ENCODE results near the gene MAP2.
A peak's percentile ranks its signal among the peaks of the same experiment; 100 is the strongest.

MAP2 gene

GRCh38 chr2:209600341-209601171 is 176.7 kb downstream of the MAP2 start:
- DNase-seq, result no peak

- DNase-seq, result no peak
These were observed 177.7 kb downstream of the MAP2 start for GRCh38 chr2:209601497-209601896.

- no peak for DNase-seq
These were observed 178.4 kb downstream of the MAP2 start for GRCh38 chr2:209602259-209602658.

- no peak for DNase-seq
These were observed 185.7 kb downstream of the MAP2 start for GRCh38 chr2:209609531-209609930.

- DNase-seq, result peak; percentile 11
These were observed 186.8 kb downstream of the MAP2 start for GRCh38 chr2:209610631-209611030.

GRCh38 chr2:209613649-209614305 is 189.9 kb downstream of the MAP2 start:
- no peak for DNase-seq

GRCh38 chr2:209614690-209615369 is 191.0 kb downstream of the MAP2 start:
- DNase-seq, result no peak

GRCh38 chr2:209619782-209620181 is 195.9 kb downstream of the MAP2 start:
- no peak for DNase-seq

- DNase-seq, result no peak
These were observed 200.5 kb downstream of the MAP2 start for GRCh38 chr2:209624192-209624938.

- no peak for DNase-seq
These were observed 205.8 kb downstream of the MAP2 start for GRCh38 chr2:209629597-209629996.

GRCh38 chr2:209633911-209634310 is 210.1 kb downstream of the MAP2 start:
- no peak for DNase-seq

- no peak for DNase-seq
These were observed 212.2 kb downstream of the MAP2 start for GRCh38 chr2:209636076-209636475.

GRCh38 chr2:209637293-209637692 is 213.4 kb downstream of the MAP2 start:
- DNase-seq, result no peak

GRCh38 chr2:209638346-209638745 is 214.5 kb downstream of the MAP2 start:
- DNase-seq, result no peak

- no peak for DNase-seq
These were observed 216.5 kb downstream of the MAP2 start for GRCh38 chr2:209640358-209640757.

- no peak for DNase-seq
These were observed 218.4 kb downstream of the MAP2 start for GRCh38 chr2:209642146-209642820.

- no peak for DNase-seq
These were observed 221.0 kb downstream of the MAP2 start for GRCh38 chr2:209644842-209645241.

- no peak for DNase-seq
These were observed 224.9 kb downstream of the MAP2 start for GRCh38 chr2:209648714-209649113.

GRCh38 chr2:209653134-209653533 is 229.3 kb downstream of the MAP2 start:
- DNase-seq, result no peak

- DNase-seq, result peak; percentile 42
These were observed 237.5 kb downstream of the MAP2 start for GRCh38 chr2:209661286-209661894.

- DNase-seq, result no peak
These were observed 238.2 kb downstream of the MAP2 start for GRCh38 chr2:209662021-209662420.

- DNase-seq, result no peak
These were observed 239.3 kb downstream of the MAP2 start for GRCh38 chr2:209663139-209663538.

All from NCI-H1105 treated with DMSO at 0.1 percent for 48 hours (cell line).